ENCODE results near the gene AGPS. TPM values are rescaled to one million over a fixed set of nuclear protein-coding genes. Genes with fewer than 3 reads are reported as not detected.

AGPS gene
- total and polyA plus RNA-seq, 10 of the 15 experiments (the other 5 are each of a cell fraction or from before 2014, with no cell fraction given): 7.9 to 54.2 (median 38.7) TPM

GRCh38 chr2:177556153-177556552 lies 163.6 kb downstream of the AGPS start (continued):
- no peak for TF ChIP-seq PBX3 (IDR thresholded peaks at IDR 0.05; ENCODE audit: insufficient replicate concordance, low read depth, low read length)
- TF ChIP-seq EP300 (IDR thresholded peaks at IDR 0.05; ENCODE audit: borderline replicate concordance in 1 of 2, control insufficient read depth in 1 of 2, low read depth in 2 of 2, low read length in 2 of 2): no peak
- TF ChIP-seq EZH2 (IDR thresholded peaks at IDR 0.05; ENCODE audit: borderline replicate concordance, control insufficient read depth, low read depth, low read length): no peak
- TF ChIP-seq MTA2 (IDR thresholded peaks at IDR 0.05; ENCODE audit: low read depth): no peak
- no peak for TF ChIP-seq FOS (IDR thresholded peaks at IDR 0.05; ENCODE audit: borderline replicate concordance, extremely low read depth, insufficient read length)
- TF ChIP-seq PKNOX1 (IDR thresholded peaks at IDR 0.05): no peak
- no peak for TF ChIP-seq TAF1 (IDR thresholded peaks at IDR 0.05; ENCODE audit: borderline replicate concordance, low read depth, low read length)

- 100% methylated on average over 1 of the region's 1 CpG for WGBS (ENCODE audit: insufficient coverage, insufficient replicate concordance, low lambda C conversion rate, missing lambda C conversion rate)
- CTCF ChIA-PET: no interaction called here
- TF ChIP-seq CBFB (IDR thresholded peaks at IDR 0.05; ENCODE audit: low read depth) (no peak), DPF2 (IDR thresholded peaks at IDR 0.05) (no peak), ZZZ3 (IDR thresholded peaks at IDR 0.05; ENCODE audit: control insufficient read depth, insufficient read length, low read depth) (no peak), CEBPZ (IDR thresholded peaks at IDR 0.05; ENCODE audit: low read depth, low read length) (no peak), ZBTB40 (IDR thresholded peaks at IDR 0.05; ENCODE audit: borderline replicate concordance) (no peak), SIX5 (IDR thresholded peaks at IDR 0.05; ENCODE audit: low read depth, low read length, severe bottlenecking) (no peak)
Observed at GRCh38 chr2:177557794-177558193, 165.2 kb downstream of the AGPS start.

More at GRCh38 chr2:177557794-177558193, 165.2 kb downstream of the AGPS start:
- Histone ChIP-seq H3K79me2 (ENCODE audit: control insufficient read depth, insufficient read depth, low read length) (no peaks in the 10 kb centered on the region), H3K9me3 (replicated peaks; ENCODE audit: control insufficient read depth, insufficient read depth, low read length) (no peaks in the 10 kb centered on the region), H3K4me1 (ENCODE audit: control insufficient read depth, insufficient read depth, low read length) (no peaks in the 10 kb centered on the region), H3K9ac (ENCODE audit: control insufficient read depth, insufficient read depth, low read length) (no peak overlapping the region), H4K20me1 (ENCODE audit: control insufficient read depth, insufficient read depth) (no peaks in the 10 kb centered on the region), H3K36me3 (ENCODE audit: control insufficient read depth in 2 of 2, insufficient read depth in 2 of 2, low read length in 1 of 2) (no peaks in the 10 kb centered on the region), H3K27ac (ENCODE audit: control insufficient read depth, insufficient read depth) (no peak overlapping the region), H3K27me3 (replicated peaks in 1 of 2; ENCODE audit: control insufficient read depth in 2 of 2, insufficient read depth in 2 of 2, low read length in 1 of 2) (no peaks in the 10 kb centered on the region), H3K4me3 (no peak overlapping the region), H3K4me2 (ENCODE audit: control insufficient read depth, insufficient read depth) (no peak overlapping the region), H2AFZ (ENCODE audit: control insufficient read depth, low read depth, low read length) (no peak overlapping the region)
- in situ Hi-C loops (cut with MboI): no loop called here
- intact Hi-C loops (cut with micrococcal nuclease; ENCODE audit: unreplicated experiment): no loop called here
- ChIA-PET RAD21 (ENCODE audit: unreplicated experiment) (no interaction called here), SMC1A (ENCODE audit: uncharacterized antibody, unreplicated experiment) (no interaction called here), POLR2A (no interaction called here)
- FAIRE-seq (no peak), DNase-seq (ENCODE audit: low read depth, low spot score) (no peak), ATAC-seq (no peak)
- BruUV-seq (replicated peaks): no TSS peak
